Osteocyte (in vitro differentiated cells): ENCODE data around the gene HSH2D. TPM values are rescaled to one million over a fixed set of nuclear protein-coding genes. Genes with fewer than 3 reads are reported as not detected.
"Not testable (repeated sequence)": the region's sequence is repeated elsewhere in the genome, so short reads cannot be mapped to it uniquely, and the experiment has no call there.

Experiments used
- DNase-seq: peaks from one replicate; pipeline ENCODE4 v3.0.0; 2021; ENCODE audit warnings: mixed read lengths; ENCODE audit not compliant: unreplicated experiment; ENCODE audit errors: extremely low spot score
- H3K27ac Mint-ChIP-seq: one replicate; pipeline ENCODE4 v1.8.0; 2021; ENCODE audit warnings: mild to moderate bottlenecking, mixed read lengths; ENCODE audit not compliant: unreplicated experiment
- H3K27me3 Mint-ChIP-seq: one replicate; pipeline ENCODE4 v1.8.0; 2021; ENCODE audit warnings: mixed read lengths; ENCODE audit not compliant: unreplicated experiment
- H3K36me3 Mint-ChIP-seq: one replicate; pipeline ENCODE4 v1.8.0; 2021; ENCODE audit warnings: mixed read lengths; ENCODE audit not compliant: unreplicated experiment
- H3K4me1 Mint-ChIP-seq: one replicate; pipeline ENCODE4 v1.8.0; 2021; ENCODE audit warnings: mixed read lengths; ENCODE audit not compliant: unreplicated experiment
- H3K4me3 Mint-ChIP-seq: one replicate; pipeline ENCODE4 v1.8.0; 2021; ENCODE audit warnings: mild to moderate bottlenecking, moderate library complexity, mixed read lengths; ENCODE audit not compliant: unreplicated experiment
- H3K9me3 Mint-ChIP-seq: one replicate; pipeline ENCODE4 v1.8.0; 2021; ENCODE audit warnings: mixed read lengths; ENCODE audit not compliant: unreplicated experiment
- CTCF ChIP-seq: fragments of 200-600 bp; sonication (generic); IDR thresholded peaks from 2 replicates; pipeline ENCODE4 v1.5.0; 2021; ENCODE audit warnings: antibody characterized with exemption, mild to moderate bottlenecking, moderate library complexity
- total RNA-seq: library from RNA; stranded (reverse); gene quantifications from 2 replicates; pipeline ENCODE4 v1.2.1, GENCODE V29; 2021

The HSH2D gene
- total RNA-seq, 1 donor from 2014 or later: not detected

GRCh38 chr19:16170134-16170533, 26.6 kb downstream of the HSH2D start:
- no peak for DNase-seq
- Mint-ChIP-seq H3K9me3 (no peaks in the 10 kb centered on the region), H3K27me3 (no peaks in the 10 kb centered on the region), H3K36me3 (no peaks in the 10 kb centered on the region), H3K27ac (no peak overlapping the region), H3K4me1 (peaks cover 18% of the 10 kb centered on the region), H3K4me3 (no peak overlapping the region)
- TF ChIP-seq CTCF: no peak

GRCh38 chr19:16175954-16176353, 32.5 kb downstream of the HSH2D start:
- H3K27me3 Mint-ChIP-seq: no peaks in the 10 kb centered on the region
- no peaks in the 10 kb centered on the region for H3K9me3 Mint-ChIP-seq
- no peaks in the 10 kb centered on the region for H3K36me3 Mint-ChIP-seq
- no peak for DNase-seq
- TF ChIP-seq CTCF: no peak
- no peak overlapping the region for H3K27ac Mint-ChIP-seq
- H3K4me3 Mint-ChIP-seq: no peak overlapping the region
- H3K4me1 Mint-ChIP-seq: peaks cover 25% of the 10 kb centered on the region

GRCh38 chr19:16178866-16179265, 35.4 kb downstream of the HSH2D start:
- DNase-seq, H3K4me3 Mint-ChIP-seq, H3K36me3 Mint-ChIP-seq, H3K9me3 Mint-ChIP-seq, H3K27ac Mint-ChIP-seq, H3K27me3 Mint-ChIP-seq: not testable (repeated sequence)
- H3K4me1 Mint-ChIP-seq: peaks cover 16% of the 10 kb centered on the region

DNA sequence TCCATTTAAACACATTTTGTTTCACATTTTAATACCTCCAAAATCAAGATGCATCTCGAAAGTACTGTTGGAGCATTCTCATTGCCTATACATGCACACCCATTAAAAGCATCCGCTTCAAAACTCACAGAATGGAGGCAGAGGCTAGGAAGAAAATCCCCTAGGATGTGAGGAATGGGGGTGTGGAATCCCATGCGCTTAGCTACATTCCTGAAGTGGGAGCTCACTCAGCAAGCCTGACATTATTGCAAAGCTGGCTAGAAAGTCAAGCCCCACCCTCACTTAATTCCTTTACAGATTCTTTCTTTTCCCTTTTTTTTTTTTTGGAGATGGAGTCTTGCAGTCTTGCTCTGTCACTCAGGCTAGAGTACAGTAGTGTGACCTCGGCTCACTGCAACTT, 37.1 kb downstream of the HSH2D start:
- Mint-ChIP-seq H3K4me1 (peaks cover 24% of the 10 kb centered on the region), H3K36me3 (peaks cover 3% of the 10 kb centered on the region), H3K27ac (peak overlapping the region; percentile 64), H3K9me3 (no peaks in the 10 kb centered on the region), H3K4me3 (no peak overlapping the region), H3K27me3 (no peaks in the 10 kb centered on the region)
- no peak for DNase-seq
- no peak for TF ChIP-seq CTCF

GRCh38 chr19:16184665-16185122, 41.2 kb downstream of the HSH2D start:
- H3K27me3 Mint-ChIP-seq: no peaks in the 10 kb centered on the region
- no peak for TF ChIP-seq CTCF
- H3K9me3 Mint-ChIP-seq: no peaks in the 10 kb centered on the region
- peak overlapping the region; percentile 99 for H3K27ac Mint-ChIP-seq
- peak overlapping the region; percentile 91 for H3K4me3 Mint-ChIP-seq
- peaks cover 42% of the 10 kb centered on the region for H3K4me1 Mint-ChIP-seq
- H3K36me3 Mint-ChIP-seq: peaks cover 14% of the 10 kb centered on the region
- DNase-seq: no peak
